NCI-H2107 (cell line): Measurements from ENCODE around the gene PNMA8C.
"Not testable (repeated sequence)": the region's sequence is repeated elsewhere in the genome, so short reads cannot be mapped to it uniquely, and the experiment has no call there.

Experiments
- DNase-seq: peaks from one replicate; lab custom pipeline; 2025; lab: John Stamatoyannopoulos, UW

Gene PNMA8C

DNA sequence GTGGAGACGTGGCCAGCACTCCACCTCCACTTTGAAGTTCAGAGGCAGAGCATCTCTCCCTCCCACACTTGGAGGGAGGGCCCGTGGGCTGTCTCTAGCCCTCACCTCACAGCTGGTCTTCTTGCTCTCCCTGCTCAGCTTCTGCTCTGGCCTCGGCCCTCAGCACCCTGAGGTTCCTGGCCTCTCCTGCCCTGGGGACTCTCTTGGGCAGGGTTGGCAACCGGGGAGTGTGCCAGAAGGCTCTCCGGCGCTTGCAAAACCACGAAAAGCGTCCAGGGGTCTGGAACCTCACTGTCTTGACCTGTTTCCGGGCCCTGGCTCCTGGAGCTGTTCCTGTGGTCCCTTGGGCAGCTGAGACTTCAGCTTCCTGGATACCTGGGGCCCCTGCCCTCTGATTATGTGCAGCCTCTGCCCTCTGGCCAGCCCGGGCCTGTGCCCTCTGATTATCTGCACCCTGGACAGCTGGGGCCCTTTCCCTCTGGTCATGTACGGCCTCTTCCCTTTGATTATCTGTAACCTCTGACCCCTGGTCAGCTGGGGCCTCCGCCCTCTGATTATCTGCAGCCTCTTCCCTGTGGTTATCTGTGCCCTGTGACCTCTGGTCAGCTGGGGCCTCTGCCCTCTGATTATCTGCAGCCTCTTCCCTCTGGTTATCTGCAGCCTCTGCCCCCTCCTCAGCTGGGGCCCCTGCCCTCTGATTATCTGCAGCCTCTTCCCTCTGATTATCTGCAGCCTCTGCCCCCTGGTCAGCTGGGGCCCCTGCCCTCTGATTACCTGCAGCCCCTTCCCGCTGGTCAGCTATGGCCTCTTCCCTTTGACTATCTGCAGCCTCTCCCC, 17.4 kb downstream of the PNMA8C start:
- no peak for DNase-seq

DNA sequence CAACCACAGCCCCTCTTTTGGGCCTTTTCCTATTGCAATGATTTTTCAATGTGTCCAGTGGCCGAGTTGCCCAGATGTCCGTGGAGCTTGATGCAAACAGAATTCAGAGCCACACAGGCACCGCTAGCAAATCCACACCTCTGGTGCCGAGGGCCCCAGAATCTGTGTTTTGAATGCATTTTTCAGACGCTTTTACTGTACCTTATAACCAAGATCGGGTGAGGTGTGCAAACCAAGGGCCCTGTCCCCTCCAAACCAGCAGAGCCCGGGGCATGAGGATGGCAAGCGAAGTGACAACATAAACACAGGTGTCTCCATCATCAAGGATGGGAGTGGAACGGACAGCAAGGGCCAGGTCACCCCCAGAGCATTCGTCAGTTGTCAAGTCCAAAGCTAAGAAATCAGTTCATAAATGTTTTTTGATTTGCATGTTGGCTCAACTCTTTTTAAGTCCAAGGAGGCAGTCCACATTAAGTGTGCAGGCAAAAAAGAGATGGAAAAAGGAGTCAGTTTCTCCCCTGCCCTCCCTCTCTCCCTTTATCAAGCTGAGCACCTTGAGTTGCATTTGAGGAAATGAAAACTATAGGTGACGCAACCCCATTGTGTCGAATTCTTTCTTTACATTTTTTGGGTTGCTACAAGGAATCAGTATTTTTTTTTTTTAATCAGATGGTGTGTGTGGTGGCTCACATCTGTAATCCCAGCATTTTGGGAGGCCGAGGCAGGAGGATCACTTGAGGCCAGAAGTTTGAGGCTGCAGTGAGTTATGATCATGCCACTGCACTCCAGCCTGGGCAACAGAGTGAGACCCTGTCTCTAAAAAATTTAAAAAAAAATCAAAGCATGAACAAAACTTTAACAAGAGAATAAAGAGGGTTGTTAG, 18.3 kb downstream of the PNMA8C start:
- no peak for DNase-seq

DNA sequence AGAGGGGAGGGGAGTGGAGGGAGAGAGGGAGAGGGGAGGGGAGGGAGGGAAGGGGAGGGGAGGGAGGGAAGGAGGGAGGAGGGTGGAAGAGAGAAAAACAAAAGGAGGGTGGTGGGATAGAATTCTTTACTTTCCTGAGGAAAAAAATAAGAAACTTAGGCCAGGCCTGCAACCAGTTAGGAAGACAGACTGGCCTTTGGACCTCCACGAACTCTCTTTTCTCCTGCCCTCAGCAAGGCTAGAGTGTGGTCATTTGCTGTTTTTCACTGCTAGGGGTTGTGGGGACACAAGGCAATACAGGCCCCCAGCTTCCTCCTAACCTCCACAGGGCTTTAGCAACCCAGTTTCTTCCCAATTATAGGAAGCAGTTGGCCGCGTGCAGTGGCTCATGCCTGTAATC, 19.5 kb downstream of the PNMA8C start:
- DNase-seq, result no peak

DNA sequence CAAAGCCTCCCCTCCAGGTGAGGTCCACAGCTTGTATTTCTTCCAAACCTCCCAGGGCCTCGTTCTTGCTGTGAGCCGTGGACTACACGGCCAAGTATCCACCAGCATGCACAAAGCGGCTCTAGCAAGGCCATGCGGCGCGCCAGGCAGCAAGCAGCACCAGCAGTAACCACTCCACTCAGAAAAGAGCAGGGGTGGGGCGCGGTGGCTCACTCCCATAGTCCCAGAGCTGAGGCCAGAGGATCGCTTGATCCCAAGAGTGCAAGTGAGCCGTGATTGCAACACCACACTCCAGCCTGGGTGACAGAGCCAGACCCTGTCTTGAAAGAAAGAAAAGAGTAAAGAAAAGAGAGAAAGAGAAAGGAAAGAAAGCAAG, 20.1 kb downstream of the PNMA8C start:
- no peak for DNase-seq

DNA sequence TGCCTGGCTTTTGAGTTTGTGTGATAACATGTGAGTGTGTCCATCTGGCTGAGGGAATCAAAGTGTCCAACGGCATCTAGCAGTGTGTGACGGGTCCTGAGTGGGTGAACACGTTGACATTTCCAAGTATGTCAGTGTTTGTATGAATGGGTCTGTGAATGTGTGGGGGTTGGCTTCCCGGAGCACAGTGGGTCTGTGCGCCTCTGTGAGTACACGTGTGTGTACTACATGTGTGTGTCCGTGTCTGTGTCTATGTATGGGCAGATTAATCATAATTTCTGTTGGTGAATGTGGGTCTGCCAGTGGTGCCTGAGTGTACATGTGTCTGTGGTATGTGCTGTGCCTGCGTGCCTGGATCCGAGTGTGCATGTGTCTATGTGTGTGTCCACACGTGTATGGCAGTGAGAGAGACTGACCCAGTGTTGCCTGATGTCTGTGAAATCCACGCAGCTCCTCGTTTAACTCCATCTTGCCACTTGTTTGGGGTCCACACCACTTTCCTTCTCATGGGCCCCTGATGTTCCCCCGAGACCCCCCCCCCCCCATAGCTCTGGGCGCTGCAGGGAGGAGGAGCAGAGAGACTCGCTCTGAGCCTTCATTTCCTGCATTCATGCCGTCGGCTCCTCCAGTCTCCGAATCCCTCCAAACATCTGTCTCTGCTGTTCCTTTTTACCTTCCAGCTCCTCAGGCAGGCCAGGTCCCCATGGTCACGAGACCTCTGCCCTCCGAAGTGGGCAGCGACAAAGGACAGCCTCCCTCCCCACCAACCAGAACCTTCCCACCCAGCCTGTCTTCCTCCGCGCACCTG, 20.7 kb downstream of the PNMA8C start:
- DNase-seq, result no peak

DNA sequence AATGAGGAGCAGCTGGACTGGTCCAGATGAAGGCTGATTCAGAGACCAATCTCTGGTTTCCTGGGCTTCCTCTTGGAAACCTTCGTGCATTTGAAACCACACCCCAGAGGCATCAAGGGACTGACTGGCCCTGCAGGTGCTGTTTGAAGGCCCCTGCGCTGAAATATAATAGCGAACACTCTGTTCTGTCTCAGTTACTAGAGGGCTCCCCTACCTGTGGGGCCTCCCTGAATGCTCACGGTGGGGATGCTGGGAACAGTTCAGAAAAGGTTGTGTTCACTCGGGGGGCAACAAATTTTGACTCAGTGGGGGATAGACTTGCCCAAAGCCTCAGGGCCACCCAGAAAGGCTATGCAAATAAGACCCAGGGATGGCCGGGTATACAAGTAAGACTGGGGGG, 21.8 kb downstream of the PNMA8C start:
- DNase-seq, result peak; percentile 59

DNA sequence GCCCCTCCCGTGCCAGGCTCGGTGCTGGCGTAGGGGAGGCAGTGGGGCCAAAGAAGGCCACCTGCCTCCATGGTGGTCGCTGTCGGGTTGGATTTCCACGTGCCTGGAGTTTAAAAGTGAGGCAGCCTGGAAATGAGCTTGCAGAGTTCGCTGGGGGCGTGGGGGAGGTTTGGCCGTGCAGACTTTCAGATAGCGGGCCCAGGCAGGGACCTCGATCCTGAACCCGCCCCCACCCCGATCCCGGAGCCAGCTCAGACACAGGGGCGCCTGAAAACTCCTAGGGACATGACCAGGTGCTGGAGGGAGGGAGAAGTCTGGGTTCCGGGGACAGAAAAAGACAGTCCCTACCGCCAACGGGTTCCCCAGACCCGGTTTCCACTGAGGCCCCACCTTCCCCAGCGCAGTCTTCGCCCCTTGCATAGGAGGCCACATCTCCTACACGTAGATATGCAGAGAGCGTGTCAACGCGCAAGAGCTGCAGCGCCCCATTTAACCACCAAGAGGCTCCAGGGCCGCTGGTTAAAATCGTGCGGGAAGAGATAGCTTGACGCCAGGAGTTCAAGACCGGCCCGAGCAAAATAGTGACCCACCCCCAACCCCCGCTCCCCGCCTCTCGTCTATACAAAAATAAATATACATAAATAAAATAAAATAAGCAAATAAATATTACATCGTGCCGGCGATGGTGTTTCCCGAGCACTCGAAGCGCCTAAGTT, 23.8 kb downstream of the PNMA8C start:
- DNase-seq, result no peak

DNA sequence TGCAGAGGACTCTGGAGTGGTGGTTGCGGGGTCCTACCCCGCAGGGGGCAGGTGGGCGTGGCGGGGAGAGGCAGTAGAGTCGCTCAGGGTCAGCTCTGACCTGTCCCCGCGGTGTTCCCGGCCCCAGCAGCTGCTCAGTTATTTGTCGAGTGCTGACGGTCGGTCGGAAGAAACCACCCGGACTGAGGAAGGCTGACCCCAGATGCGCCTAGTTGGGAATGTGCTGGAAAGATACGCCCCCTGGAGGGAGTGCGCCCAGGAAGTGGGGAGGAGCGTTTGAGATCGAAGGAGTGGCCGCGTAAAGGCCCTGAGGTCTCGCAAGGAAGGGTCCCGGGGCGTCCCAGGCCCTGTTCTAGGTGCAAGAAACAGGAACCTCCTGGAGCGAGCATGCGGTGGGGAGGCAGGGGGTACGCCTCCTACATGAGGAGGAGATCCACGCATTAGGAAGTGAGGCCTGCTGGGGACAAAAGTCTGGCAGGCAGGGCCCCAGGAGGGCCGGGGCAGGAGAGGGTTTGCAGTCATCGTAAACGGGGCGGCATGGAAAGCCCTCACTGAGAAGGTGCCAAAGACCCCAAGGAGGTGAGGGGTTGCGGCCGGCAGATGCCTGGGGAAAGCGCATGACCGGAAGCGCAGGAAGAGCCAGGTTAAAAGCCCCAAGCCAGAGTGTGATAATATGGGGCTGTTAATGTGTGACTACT, 24.5 kb downstream of the PNMA8C start:
- DNase-seq, result no peak

DNA sequence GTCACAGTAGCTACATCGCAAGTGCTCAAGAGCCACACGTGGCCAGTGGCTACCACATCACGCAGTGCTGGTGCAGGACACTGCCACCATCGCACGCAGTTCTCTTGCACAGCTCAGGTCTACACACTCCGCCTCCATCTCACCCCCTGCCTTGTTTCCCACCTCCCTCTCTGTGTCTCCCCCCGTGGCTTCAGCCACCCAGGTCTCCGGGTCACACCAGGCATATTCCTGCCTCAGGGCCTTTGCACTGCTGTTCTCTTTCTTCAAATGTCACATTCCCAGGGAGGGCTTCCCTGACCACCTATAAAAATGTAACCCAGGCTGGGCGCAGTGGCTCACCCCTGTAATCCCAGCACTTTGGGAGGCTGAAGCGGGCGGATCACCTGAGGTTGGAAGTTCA, 26.0 kb downstream of the PNMA8C start:
- DNase-seq, result no peak

DNA sequence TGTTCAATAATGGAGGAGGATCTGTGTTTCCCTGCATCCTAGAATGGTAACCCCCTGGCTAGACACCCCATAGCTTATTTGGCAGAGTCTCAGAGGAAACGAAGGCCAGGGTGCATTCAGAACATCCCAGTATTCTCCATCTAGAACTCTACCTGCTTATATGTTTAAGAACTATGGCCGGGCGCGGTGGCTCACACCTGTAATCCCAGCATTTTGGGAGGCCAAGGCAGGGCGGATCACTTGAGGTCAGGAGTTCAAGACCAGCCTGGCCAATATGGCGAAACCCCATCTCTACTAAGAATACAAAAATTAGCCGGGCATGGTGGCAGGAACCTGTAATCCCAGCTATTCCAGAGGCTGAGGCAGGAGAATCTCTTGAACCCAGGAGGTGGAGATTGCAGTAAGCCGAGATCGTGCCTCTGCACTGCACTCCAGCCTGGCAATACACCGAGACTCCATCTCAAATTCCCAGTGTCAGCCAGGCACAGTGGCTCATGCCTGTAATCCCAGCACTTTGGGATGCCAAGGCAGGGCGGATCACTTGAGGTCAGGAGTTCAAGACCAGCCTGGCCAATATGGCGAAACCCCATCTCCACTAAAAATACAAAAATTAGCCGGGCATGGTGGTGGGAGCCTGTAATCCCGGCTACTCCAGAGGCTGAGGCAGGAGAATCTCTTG, 30.8 kb downstream of the PNMA8C start:
- DNase-seq, result not testable (repeated sequence)

DNA sequence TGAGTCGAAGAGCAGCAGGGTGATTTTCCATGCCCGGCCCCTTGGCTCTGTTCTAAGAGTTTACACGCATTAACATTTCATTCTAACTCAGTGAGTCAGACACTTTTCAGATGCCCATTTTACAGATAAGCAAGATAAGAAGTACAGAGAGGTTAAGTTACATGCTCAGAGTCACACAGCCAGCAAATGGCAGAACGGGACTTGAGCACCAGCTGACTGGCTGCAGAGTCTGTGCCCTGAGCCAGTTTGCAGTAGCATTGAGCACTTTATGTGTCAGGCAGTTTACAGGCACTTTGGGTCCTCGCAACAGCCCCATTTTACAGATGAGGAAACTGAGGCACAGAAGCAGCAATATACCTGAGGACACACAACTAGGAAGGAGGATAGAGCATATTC, 34.3 kb downstream of the PNMA8C start:
- no peak for DNase-seq

DNA sequence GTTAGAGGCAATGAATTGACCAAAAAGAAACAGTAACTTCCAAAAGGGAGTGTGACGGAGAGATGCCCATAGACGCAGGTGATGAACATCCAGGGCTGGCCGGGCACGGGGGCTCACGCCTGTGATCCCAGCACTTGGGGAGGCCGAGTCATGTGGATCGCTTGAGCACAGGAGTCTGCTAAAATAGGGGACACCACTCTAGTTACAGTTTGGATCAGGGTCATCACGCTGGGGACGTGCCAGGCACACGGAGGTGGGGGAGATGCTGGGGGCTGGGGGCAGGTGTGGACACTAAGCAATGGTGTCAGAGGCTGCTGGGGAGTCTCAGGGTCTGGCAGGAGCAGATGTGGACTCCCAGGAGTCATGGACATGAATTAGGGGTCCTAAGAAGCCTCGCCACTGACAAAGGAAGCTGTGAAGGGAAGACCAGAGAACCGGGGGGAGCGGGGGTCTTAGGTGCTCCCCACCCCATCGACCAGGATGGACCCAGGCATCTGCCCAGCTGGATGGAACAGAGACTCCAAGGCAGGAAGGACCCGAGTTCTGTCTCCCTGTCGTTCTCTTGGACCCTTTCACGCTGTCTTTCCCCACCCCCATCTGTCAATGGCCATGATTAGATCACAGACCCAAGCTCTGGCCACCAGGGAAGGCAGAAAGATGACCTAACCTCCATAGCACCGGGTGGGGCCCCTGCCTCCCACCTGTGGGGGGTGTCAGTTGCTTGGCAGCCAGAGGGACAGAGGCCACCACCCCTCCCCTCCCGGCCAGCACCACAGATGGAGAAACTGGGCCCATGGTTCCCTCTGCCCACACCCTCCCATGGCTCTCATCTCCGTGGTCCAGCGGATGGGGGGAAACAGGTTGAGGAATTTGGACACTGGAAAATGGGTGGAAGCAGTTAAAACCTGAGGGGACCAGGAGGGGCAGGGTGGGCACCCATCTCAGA, 35.0 kb downstream of the PNMA8C start:
- no peak for DNase-seq

DNA sequence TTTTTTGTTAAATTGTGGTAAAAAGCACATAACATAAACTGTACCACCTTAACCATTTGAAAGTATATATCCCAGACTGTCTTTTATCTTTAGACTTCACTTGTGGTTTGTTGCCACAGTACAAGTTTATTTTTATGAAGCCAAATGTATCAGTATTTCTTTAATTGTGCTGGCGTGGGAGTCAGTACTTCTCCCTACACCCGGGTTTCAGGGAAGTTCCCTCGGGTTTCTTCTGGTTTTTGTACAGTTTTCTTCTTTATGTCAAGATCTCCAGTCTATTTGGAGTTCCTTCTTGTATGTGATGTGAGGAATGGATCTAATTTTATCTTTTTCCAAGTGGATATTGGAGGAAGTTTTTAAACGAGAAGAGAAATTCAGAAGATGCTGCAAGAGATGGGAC, 35.9 kb downstream of the PNMA8C start:
- no peak for DNase-seq

DNA sequence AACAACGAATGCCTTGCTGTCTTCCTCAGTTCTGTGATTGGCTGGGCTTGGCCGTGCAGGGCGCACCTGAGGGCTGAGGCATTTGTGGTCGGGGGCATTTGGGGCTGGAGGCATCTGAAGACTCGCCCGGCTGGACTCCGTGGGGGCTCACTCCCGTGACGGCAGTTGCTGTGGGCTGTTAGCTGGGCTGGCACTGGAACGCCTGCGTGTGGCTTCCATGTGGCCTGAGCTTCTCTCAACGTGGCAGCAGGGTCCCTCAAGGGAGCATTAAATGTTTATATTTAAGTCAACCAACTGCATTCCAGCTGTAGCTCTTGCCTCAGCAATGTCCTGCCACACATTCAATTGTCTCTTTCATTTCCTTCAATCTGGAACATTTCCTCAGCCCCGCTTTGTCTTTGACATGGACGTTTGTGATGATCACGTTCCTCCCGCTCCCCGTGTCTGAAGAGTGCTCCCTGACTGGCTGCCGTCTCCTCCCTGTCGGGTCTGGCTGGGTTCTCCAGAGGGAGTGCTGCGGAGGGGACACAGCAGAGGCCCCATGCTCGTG, 36.4 kb downstream of the PNMA8C start:
- DNase-seq, result no peak

DNA sequence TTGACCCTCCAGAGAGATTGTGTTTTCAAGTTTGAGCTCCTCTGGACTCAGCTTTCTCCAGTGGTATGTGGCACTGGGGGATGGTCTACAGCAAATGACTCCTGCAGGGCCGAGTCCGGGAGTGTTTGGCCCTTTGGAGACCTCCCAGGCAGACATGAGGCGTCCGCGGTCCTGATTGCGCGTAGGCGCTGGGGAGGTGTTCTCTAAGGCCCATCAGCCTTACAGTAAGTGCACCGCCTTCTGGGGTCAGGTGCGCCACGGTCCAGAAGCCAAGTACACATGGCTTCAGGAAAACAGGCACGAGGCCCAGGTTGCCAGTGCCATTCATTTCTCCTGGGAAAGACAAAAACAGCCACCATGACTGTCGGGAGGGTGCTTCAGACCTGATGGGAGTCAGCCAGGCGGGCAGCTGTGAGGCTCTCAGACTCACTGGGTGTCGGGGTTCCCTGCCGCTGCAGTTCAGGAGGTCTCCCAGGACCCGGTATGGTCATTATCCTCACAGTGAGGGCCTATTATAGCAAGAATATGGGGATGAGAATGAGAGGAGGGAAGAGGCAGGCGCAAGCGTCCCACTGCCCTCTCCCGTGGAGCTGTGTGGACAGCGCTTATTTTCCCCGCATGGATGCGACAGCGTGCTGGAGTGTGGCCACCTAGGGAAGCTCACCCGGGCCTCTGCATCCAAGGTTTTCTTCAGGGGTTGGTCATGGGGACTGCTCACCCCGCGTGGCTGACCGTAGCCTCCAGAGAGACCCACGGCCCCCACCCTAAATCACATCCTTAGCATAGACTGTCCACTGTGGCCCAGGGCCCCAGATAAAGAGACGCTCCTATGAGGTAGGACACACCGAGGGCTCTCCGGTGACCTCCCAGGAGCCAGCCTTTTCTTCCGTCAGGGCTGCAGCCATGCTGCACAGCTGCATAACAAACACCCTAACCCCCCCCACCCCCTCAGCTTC, 37.2 kb downstream of the PNMA8C start:
- DNase-seq, result no peak

DNA sequence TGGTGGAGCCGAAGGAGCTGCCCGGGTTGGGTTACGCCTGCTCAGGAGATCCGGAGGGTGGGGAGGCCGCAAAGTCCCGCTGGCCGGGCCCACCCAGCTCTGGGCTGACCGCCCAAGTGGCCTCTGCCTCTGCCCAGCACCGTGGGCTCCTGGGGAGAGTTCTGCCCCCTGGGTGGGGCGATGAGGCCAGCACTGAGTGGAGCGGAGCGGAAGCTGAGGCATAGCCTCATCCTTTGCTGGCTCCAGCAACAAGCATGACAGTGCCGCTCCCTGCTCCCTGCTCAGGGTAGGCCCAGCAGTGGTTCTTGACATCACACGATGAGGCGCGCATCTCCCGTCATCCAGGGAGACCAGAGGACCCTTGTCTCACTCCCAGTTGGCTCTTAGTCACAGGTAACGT, 37.9 kb downstream of the PNMA8C start:
- DNase-seq, result no peak

DNA sequence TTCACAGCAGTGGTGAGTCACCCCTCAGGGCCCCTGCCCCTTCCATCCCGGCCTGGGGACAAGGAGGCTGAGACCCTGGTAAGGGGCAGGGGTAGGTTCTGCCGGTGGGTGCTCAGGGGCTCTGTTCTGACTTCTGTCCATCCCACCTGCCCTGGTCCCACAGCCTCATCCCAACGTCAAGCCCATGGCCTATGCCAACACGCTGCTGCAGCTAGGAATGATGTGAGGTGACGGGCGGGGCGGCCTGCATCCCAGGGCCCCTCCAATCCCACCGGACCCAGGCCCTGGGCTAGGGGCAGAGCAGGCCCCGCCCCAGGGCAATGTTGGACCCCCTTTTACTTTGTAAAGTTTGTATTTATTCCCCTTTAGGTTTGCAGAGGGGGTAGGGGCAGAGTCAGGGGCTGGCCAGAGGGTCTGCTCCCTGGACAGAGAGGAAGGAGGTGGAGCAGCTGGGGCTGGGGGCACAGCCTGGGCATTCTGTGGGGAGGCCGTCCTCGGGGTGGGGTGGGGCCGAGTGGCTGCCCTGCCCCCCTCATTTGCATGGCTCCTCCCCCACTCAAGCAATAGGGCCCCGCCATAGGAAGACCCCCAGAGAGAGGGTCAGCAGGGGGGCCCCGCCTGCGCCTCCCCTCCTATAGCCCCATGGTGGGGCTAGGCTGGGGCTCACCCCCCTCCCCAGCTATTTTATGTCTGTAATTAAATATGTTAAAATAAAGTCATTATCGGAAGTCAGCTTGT, 38.4 kb downstream of the PNMA8C start:
- no peak for DNase-seq
